GM13976 (cell line): ENCODE data around the gene BMAL2.

Experiments used
- DNase-seq: peaks from one replicate; pipeline ENCODE4 v3.0.0; 2012; ENCODE audit warnings: low spot score
- CTCF ChIP-seq: IDR thresholded peaks from 2 replicates; pipeline ENCODE4 v1.5.1; 2012; ENCODE audit warnings: borderline replicate concordance, mild to moderate bottlenecking; ENCODE audit not compliant: insufficient read depth; ENCODE audit errors: extremely low read depth, missing control alignments, control extremely low read depth
- in situ Hi-C: fragments of 300-500 bp; cut with MboI; formaldehyde crosslinking; loops from one replicate; pipeline ENCODE4 v1.12.0; 2022; ENCODE audit warnings: low sequenced_read_pairs, mixed read lengths, inconsistent platforms; ENCODE audit not compliant: unreplicated experiment

Gene BMAL2

GRCh38 chr12:27316947-27317346, 15.7 kb upstream of the BMAL2 start:
- no peak for DNase-seq
- in situ Hi-C loops: no loop called here
- no peak for TF ChIP-seq CTCF

GRCh38 chr12:27319409-27319808, 13.2 kb upstream of the BMAL2 start:
- no peak for DNase-seq
- in situ Hi-C loops: no loop called here
- no peak for TF ChIP-seq CTCF

DNA sequence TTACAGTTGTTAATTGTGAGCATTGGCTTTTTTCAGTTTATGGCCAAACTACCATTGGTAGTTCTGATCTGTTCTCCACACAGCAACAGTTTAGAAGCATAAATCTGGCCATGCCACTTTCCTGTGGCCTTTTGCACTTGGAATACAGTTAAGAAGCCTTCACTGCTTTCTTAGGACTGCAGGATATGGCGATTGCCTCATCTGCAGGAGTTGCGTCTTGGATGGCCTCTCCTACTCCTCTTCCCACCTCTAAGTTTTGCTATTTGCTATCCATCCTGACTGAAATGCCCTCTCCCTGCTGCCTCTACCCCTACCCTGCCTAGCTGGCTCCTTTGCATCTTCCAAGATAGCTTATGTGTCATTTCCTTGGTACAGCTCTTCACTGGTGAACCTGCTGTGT, 12.8 kb upstream of the BMAL2 start:
- TF ChIP-seq CTCF: no peak
- in situ Hi-C loops: no loop called here
- no peak for DNase-seq

GRCh38 chr12:27324530-27324929, 8.1 kb upstream of the BMAL2 start:
- no peak for TF ChIP-seq CTCF
- in situ Hi-C loops: no loop called here
- DNase-seq: no peak

- no peak for TF ChIP-seq CTCF
- no peak for DNase-seq
- in situ Hi-C loops: no loop called here
Observed at GRCh38 chr12:27330846-27331245, 1.8 kb upstream of the BMAL2 start.

DNA sequence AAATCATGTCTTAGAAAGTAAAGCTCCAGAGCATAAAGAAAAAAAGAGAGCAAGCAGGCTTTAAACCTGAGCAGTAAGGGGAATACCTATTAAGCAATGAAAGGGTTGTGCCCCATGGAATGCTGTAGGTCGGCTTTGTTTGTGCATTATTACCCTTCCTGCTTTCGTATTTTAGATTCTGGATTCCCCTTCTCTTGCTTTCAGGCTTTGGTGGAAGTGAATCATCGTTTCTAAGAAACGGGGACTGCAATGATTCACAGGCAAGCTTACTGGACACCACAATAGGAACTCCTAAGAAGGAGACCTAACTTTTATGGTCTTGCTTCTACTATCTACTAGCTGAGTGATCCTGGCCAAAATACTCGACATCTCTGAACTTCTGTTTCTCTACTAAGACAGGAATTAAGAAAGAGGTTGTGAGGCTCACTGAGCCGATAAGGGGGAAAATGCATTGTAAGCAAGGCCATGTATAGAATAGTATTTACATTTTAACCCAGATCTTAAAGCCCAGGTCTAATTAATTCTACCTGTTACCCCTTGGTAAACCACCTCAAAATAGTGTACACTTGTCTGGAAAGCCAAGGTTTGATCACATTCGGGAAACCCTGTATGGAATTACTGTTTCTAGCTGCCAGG, 1.2 kb upstream of the BMAL2 start:
- in situ Hi-C loops: no loop called here
- peak; percentile 74 for DNase-seq
- TF ChIP-seq CTCF: no peak
